K562 (cell line): ENCODE results near the gene HNRNPLL. TPM values are rescaled to one million over a fixed set of nuclear protein-coding genes. Genes with fewer than 3 reads are reported as not detected.
A peak's percentile ranks its signal among the peaks of the same experiment; 100 is the strongest.

Experiments
- CREM ChIP-seq: IDR thresholded peaks from 2 replicates; pipeline ENCODE4 v1.6.1; 2014; ENCODE audit warnings: antibody characterized with exemption, low read depth
- CTCF ChIP-seq, 3 experiments: IDR thresholded peaks in 2 of 3; conservative IDR thresholded peaks in 1 of 3; 2 replicates each; pipeline ENCODE4 v1.5.1; 2011 to 2012; ENCODE audit warnings: low read length in 3 of 3, mild to moderate bottlenecking in 3 of 3, control low read depth in 2 of 3, improper control_type of control experiment in 1 of 3, inconsistent platforms in 1 of 3, low read depth in 1 of 3, mixed read lengths in 1 of 3, moderate library complexity in 1 of 3; ENCODE audit not compliant: insufficient read depth in 2 of 3
- FUS ChIP-seq: fragments of 200-400 bp; formaldehyde crosslinking; optimal IDR thresholded peaks from 2 replicates; pipeline ENCODE3; 2017; ENCODE audit warnings: low read depth, low read length
- MCM7 ChIP-seq, 2 experiments: fragments of 450-650 bp; IDR thresholded peaks; 2 replicates each; pipeline ENCODE4 v1.6.1; 2016 to 2018
- MLLT1 ChIP-seq, 2 experiments: fragments of 450-650 bp; IDR thresholded peaks; 2 replicates each; pipeline ENCODE4 v1.6.1; 2016
- MLX ChIP-seq, 2 experiments: fragments of 450-650 bp in 1 of 2; sonication (generic) in 1 of 2; formaldehyde crosslinking; conservative IDR thresholded peaks; 2 replicates each; pipeline versions ENCODE4 v1.4.0 to v1.8.1; 2020 to 2022; ENCODE audit warnings: mild to moderate bottlenecking in 1 of 2, missing genetic modification reagents in 1 of 2
- MYBL2 ChIP-seq, 2 experiments: fragments of 450-650 bp in 1 of 2; sonication (generic) in 1 of 2; formaldehyde crosslinking in 1 of 2; IDR thresholded peaks; 2 replicates each; pipeline versions ENCODE4 v1.6.1 to v1.8.1; 2017 to 2022; ENCODE audit warnings: borderline replicate concordance in 1 of 2, inconsistent platforms in 1 of 2, low read depth in 1 of 2, mild to moderate bottlenecking in 1 of 2, missing genetic modification reagents in 1 of 2, moderate library complexity in 1 of 2
- POLR2AphosphoS2 ChIP-seq: IDR thresholded peaks from 2 replicates; pipeline ENCODE4 v1.6.1; 2012; ENCODE audit warnings: low read length, improper control_type of control experiment
- PURB ChIP-seq: sonication (generic); formaldehyde crosslinking; IDR thresholded peaks from 2 replicates; pipeline ENCODE4 v1.9.0; 2021; ENCODE audit warnings: low read depth, mild to moderate bottlenecking, missing genetic modification reagents
- SP2 ChIP-seq: IDR thresholded peaks from 2 replicates; pipeline ENCODE4 v1.6.1; 2011; ENCODE audit warnings: mild to moderate bottlenecking, low read depth, low read length, moderate library complexity; ENCODE audit not compliant: poor library complexity, severe bottlenecking; ENCODE audit errors: extremely low read depth
- TGIF2 ChIP-seq: sonication (generic); formaldehyde crosslinking; IDR thresholded peaks from 2 replicates; pipeline ENCODE4 v1.8.1; 2022; ENCODE audit warnings: mild to moderate bottlenecking, missing genetic modification reagents, moderate library complexity
- TRIM24 ChIP-seq, 2 experiments: fragments of 450-650 bp; IDR thresholded peaks; 2 replicates each; pipeline ENCODE4 v1.6.1; 2016
- U2AF2 ChIP-seq: fragments of 200-400 bp; formaldehyde crosslinking; optimal IDR thresholded peaks from 2 replicates; pipeline ENCODE3; 2017; ENCODE audit warnings: low read depth, mild to moderate bottlenecking, low read length
- USF1 ChIP-seq: sonication (generic); formaldehyde crosslinking; IDR thresholded peaks from 2 replicates; pipeline ENCODE4 v1.9.0; 2022; ENCODE audit warnings: mild to moderate bottlenecking, missing genetic modification reagents
- ZBTB11 ChIP-seq, 3 experiments: fragments of 200-800 bp in 1 of 3; fragments of 250-450 bp in 1 of 3; fragments of 450-650 bp in 1 of 3; sonication (Bioruptor Pico) in 1 of 3; sonication (Bioruptor generic) in 1 of 3; formaldehyde crosslinking in 1 of 3; IDR thresholded peaks; 2 replicates each; pipeline versions ENCODE4 v1.6.1 to v1.8.0; 2016 to 2022; ENCODE audit warnings: mild to moderate bottlenecking in 2 of 3, missing genetic modification characterization in 2 of 3, missing compliant biosample characterization in 1 of 3, moderate library complexity in 1 of 3
- ZC3H11A ChIP-seq: IDR thresholded peaks from 2 replicates; pipeline ENCODE4 v1.6.1; 2012; ENCODE audit warnings: low read depth, low read length, improper control_type of control experiment
- ZNF140 ChIP-seq: fragments of 250-450 bp; sonication (Bioruptor Pico); IDR thresholded peaks from 2 replicates; pipeline ENCODE4 v1.8.0; 2021; ENCODE audit warnings: moderate library complexity, mild to moderate bottlenecking, inconsistent platforms
- ZNF212 ChIP-seq: fragments of 450-650 bp; formaldehyde crosslinking; IDR thresholded peaks from 2 replicates; pipeline ENCODE4 v1.4.0; 2020; ENCODE audit warnings: mild to moderate bottlenecking
- polyA plus RNA-seq, 8 experiments: library from polyadenylated mRNA; depleted of rRNA in 4 of 8; stranded (reverse) in 5 of 8; unstranded in 3 of 8; fragments of >200 nt; fragmentation: Nextera tagmentation in 2 of 8; fragmentation: Illumina TruSeq in 1 of 8; extraction: Ambion mirVana in 2 of 8; extraction: Trizol in 1 of 8; gene quantifications; 2 replicates each; pipeline versions ENCODE4 v1.2.1 to v1.2.3, GENCODE V29; 2011 to 2014; ENCODE audit warnings: inconsistent platforms in 1 of 8, missing spikeins in 1 of 8
- total RNA-seq, 7 experiments: library from RNA; depleted of rRNA in 6 of 7; stranded (reverse); fragments of >200 nt in 6 of 7; fragmentation: Illumina TruSeq in 2 of 7; extraction: Trizol in 2 of 7; gene quantifications; 2 replicates each; pipeline versions ENCODE4 v1.2.1 to v1.2.3, GENCODE V29; 2011 to 2021; ENCODE audit warnings: low replicate concordance in 1 of 7

Gene HNRNPLL
- total and polyA plus RNA-seq, 9 of the 15 experiments (the other 6 are each of a cell fraction or from before 2014, with no cell fraction given), result 19.8 to 135 (median 57.8) TPM

- TF ChIP-seq ZNF212 (CRISPR knock-in tag) (no peak), TRIM24 (IDR thresholded peaks at IDR 0.05) (no peak), MYBL2 (IDR thresholded peaks at IDR 0.05; ENCODE audit: low read depth) (no peak), MYBL2 (CRISPR knock-in tag; IDR thresholded peaks at IDR 0.05; ENCODE audit: borderline replicate concordance) (no peak), U2AF2 (no peak), ZNF140 (no peak), CREM (no peak), ZBTB11 (CRISPR knock-in tag; IDR thresholded peaks at IDR 0.05) (no peak), USF1 (CRISPR knock-in tag) (peak; percentile 69), POLR2AphosphoS2 (no peak), MCM7 (IDR thresholded peaks at IDR 0.05) (no peak), SP2 (no peak), MLLT1 (IDR thresholded peaks at IDR 0.05) (no peak), CTCF (IDR thresholded peaks at IDR 0.05 in 2 of 3, conservative IDR thresholded peaks at IDR 0.05 in 1 of 3; ENCODE audit: insufficient read depth in 2 of 3, low read depth in 1 of 3, low read length in 3 of 3) (peak; percentile 61 to 75 (median 66)), TGIF2 (no peak), ZC3H11A (no peak), PURB (no peak), MLX (CRISPR knock-in tag; conservative IDR thresholded peaks at IDR 0.05) (no peak), FUS (no peak)
Observed at GRCh38 chr2:38523728-38524437, 78.8 kb downstream of the HNRNPLL start (continued).
